ENCODE results near the gene C17orf113. TPM values are rescaled to one million over a fixed set of nuclear protein-coding genes. Genes with fewer than 3 reads are reported as not detected.
A peak's percentile ranks its signal among the peaks of the same experiment; 100 is the strongest.

Gene C17orf113
- total RNA-seq, 1 donor from 2014 or later = 0.05 TPM

GRCh38 chr17:42042598-42043319 lies 7.6 kb downstream of the C17orf113 start:
- Mint-ChIP-seq H3K27me3 (peaks cover 5% of the 10 kb centered on the region), H3K36me3 (ENCODE audit: low read depth) (no peaks in the 10 kb centered on the region)

GRCh38 chr17:42041619-42042018 lies 8.8 kb downstream of the C17orf113 start:
- intact Hi-C loops (cut with micrococcal nuclease) = no loop called here
- Mint-ChIP-seq H3K9me3 (no peaks in the 10 kb centered on the region), H3K4me3 (no peak overlapping the region)

More at GRCh38 chr17:42042598-42043319, 7.6 kb downstream of the C17orf113 start:
- intact Hi-C loops (cut with micrococcal nuclease) = no loop called here
- H3K27ac Mint-ChIP-seq = no peak overlapping the region
- H3K4me1 Mint-ChIP-seq = peaks cover 2% of the 10 kb centered on the region
- no peak for DNase-seq
- no peaks in the 10 kb centered on the region for H3K9me3 Mint-ChIP-seq
- H3K4me3 Mint-ChIP-seq = no peak overlapping the region

GRCh38 chr17:42040818-42041217 lies 9.6 kb downstream of the C17orf113 start:
- no peak overlapping the region for H3K27ac Mint-ChIP-seq
- H3K9me3 Mint-ChIP-seq = no peaks in the 10 kb centered on the region
- H3K36me3 Mint-ChIP-seq (ENCODE audit: low read depth) = no peaks in the 10 kb centered on the region
- H3K27me3 Mint-ChIP-seq = peaks cover 5% of the 10 kb centered on the region
- peaks cover 2% of the 10 kb centered on the region for H3K4me1 Mint-ChIP-seq
- H3K4me3 Mint-ChIP-seq = no peak overlapping the region
- no peak for DNase-seq
- intact Hi-C loops (cut with micrococcal nuclease) = no loop called here

More at GRCh38 chr17:42041619-42042018, 8.8 kb downstream of the C17orf113 start:
- DNase-seq = no peak
- no peak overlapping the region for H3K27ac Mint-ChIP-seq
- H3K27me3 Mint-ChIP-seq = peaks cover 5% of the 10 kb centered on the region
- peaks cover 2% of the 10 kb centered on the region for H3K4me1 Mint-ChIP-seq
- H3K36me3 Mint-ChIP-seq (ENCODE audit: low read depth) = no peaks in the 10 kb centered on the region

GRCh38 chr17:42039794-42040763 lies 10.3 kb downstream of the C17orf113 start:
- intact Hi-C loops (cut with micrococcal nuclease) = no loop called here
- Mint-ChIP-seq H3K27me3 (peaks cover 5% of the 10 kb centered on the region), H3K4me3 (no peak overlapping the region), H3K27ac (no peak overlapping the region), H3K9me3 (no peaks in the 10 kb centered on the region), H3K36me3 (ENCODE audit: low read depth) (no peaks in the 10 kb centered on the region), H3K4me1 (peaks cover 2% of the 10 kb centered on the region)
- DNase-seq = no peak

- Mint-ChIP-seq H3K4me3 (no peak overlapping the region), H3K27me3 (peaks cover 5% of the 10 kb centered on the region), H3K9me3 (no peaks in the 10 kb centered on the region), H3K4me1 (peaks cover 10% of the 10 kb centered on the region), H3K36me3 (ENCODE audit: low read depth) (no peaks in the 10 kb centered on the region), H3K27ac (no peak overlapping the region)
- no peak for DNase-seq
- intact Hi-C loops (cut with micrococcal nuclease) = no loop called here
Measured at GRCh38 chr17:42038221-42038973, 12.0 kb downstream of the C17orf113 start.

GRCh38 chr17:42034059-42034458 lies 16.3 kb downstream of the C17orf113 start:
- Mint-ChIP-seq H3K27me3 (peaks cover 1% of the 10 kb centered on the region), H3K4me1 (peaks cover 10% of the 10 kb centered on the region), H3K27ac (no peak overlapping the region)

GRCh38 chr17:42031584-42031983 lies 18.8 kb downstream of the C17orf113 start:
- no peaks in the 10 kb centered on the region for H3K27me3 Mint-ChIP-seq
- no peak for DNase-seq
- no peaks in the 10 kb centered on the region for H3K9me3 Mint-ChIP-seq
- H3K4me1 Mint-ChIP-seq = peaks cover 7% of the 10 kb centered on the region
- H3K27ac Mint-ChIP-seq = no peak overlapping the region
- no peak overlapping the region for H3K4me3 Mint-ChIP-seq
- no peaks in the 10 kb centered on the region for H3K36me3 Mint-ChIP-seq (ENCODE audit: low read depth)
- intact Hi-C loops (cut with micrococcal nuclease) = no loop called here

More at GRCh38 chr17:42034059-42034458, 16.3 kb downstream of the C17orf113 start:
- intact Hi-C loops (cut with micrococcal nuclease) = no loop called here
- Mint-ChIP-seq H3K4me3 (no peak overlapping the region), H3K36me3 (ENCODE audit: low read depth) (no peaks in the 10 kb centered on the region), H3K9me3 (no peaks in the 10 kb centered on the region)
- DNase-seq = peak; percentile 70

GRCh38 chr17:42028791-42029127 lies 21.6 kb downstream of the C17orf113 start:
- Mint-ChIP-seq H3K4me3 (no peak overlapping the region), H3K27me3 (no peaks in the 10 kb centered on the region)
- intact Hi-C loops (cut with micrococcal nuclease) = loop anchor here (5.0 kb wide), 2 partner anchors 34 to 69 kb away; partner anchors contain the start of gene ZNF385C

GRCh38 chr17:42027961-42028790 lies 22.2 kb downstream of the C17orf113 start:
- intact Hi-C loops (cut with micrococcal nuclease) = loop anchor here (5.0 kb wide), 2 partner anchors 34 to 69 kb away; partner anchors contain the start of gene ZNF385C
- peaks cover 13% of the 10 kb centered on the region for H3K36me3 Mint-ChIP-seq (ENCODE audit: low read depth)

More at GRCh38 chr17:42028791-42029127, 21.6 kb downstream of the C17orf113 start:
- Mint-ChIP-seq H3K4me1 (peaks cover 8% of the 10 kb centered on the region), H3K36me3 (ENCODE audit: low read depth) (peaks cover 10% of the 10 kb centered on the region), H3K27ac (no peak overlapping the region), H3K9me3 (no peaks in the 10 kb centered on the region)
- DNase-seq = no peak

GRCh38 chr17:42027590-42027889 lies 22.9 kb downstream of the C17orf113 start:
- Mint-ChIP-seq H3K4me1 (peaks cover 7% of the 10 kb centered on the region), H3K4me3 (no peak overlapping the region), H3K36me3 (ENCODE audit: low read depth) (peaks cover 13% of the 10 kb centered on the region), H3K27me3 (no peaks in the 10 kb centered on the region), H3K9me3 (no peaks in the 10 kb centered on the region), H3K27ac (no peak overlapping the region)
- DNase-seq = no peak
- intact Hi-C loops (cut with micrococcal nuclease) = loop anchor here (5.0 kb wide), 2 partner anchors 35 to 70 kb away; partner anchors contain the start of gene ZNF385C

More at GRCh38 chr17:42027961-42028790, 22.2 kb downstream of the C17orf113 start:
- Mint-ChIP-seq H3K4me1 (peaks cover 7% of the 10 kb centered on the region), H3K4me3 (no peak overlapping the region), H3K27me3 (no peaks in the 10 kb centered on the region), H3K27ac (no peak overlapping the region), H3K9me3 (no peaks in the 10 kb centered on the region)
- no peak for DNase-seq

GRCh38 chr17:42026857-42027589 lies 23.4 kb downstream of the C17orf113 start:
- Mint-ChIP-seq H3K27me3 (no peaks in the 10 kb centered on the region), H3K4me3 (no peak overlapping the region), H3K4me1 (peaks cover 11% of the 10 kb centered on the region), H3K9me3 (no peaks in the 10 kb centered on the region), H3K27ac (no peak overlapping the region), H3K36me3 (ENCODE audit: low read depth) (peaks cover 18% of the 10 kb centered on the region)
- intact Hi-C loops (cut with micrococcal nuclease) = loop anchor here (5.0 kb wide), 2 partner anchors 35 to 70 kb away; partner anchors contain the start of gene ZNF385C
- no peak for DNase-seq

GRCh38 chr17:42025936-42026335 lies 24.5 kb downstream of the C17orf113 start:
- Mint-ChIP-seq H3K9me3 (no peaks in the 10 kb centered on the region), H3K27me3 (no peaks in the 10 kb centered on the region), H3K4me3 (no peak overlapping the region), H3K4me1 (peaks cover 17% of the 10 kb centered on the region), H3K27ac (no peak overlapping the region), H3K36me3 (ENCODE audit: low read depth) (peaks cover 20% of the 10 kb centered on the region)
- intact Hi-C loops (cut with micrococcal nuclease) = loop anchor here (5.0 kb wide), 2 partner anchors 36 to 71 kb away; partner anchors contain the start of gene ZNF385C
- no peak for DNase-seq
